Activated CD4-positive, CD25-positive, alpha-beta regulatory T cell treated with anti-CD3 and anti-CD28 coated beads, Interleukin-2, amount 50 U/mL, for 72 hours (primary cell): Measurements from ENCODE around the gene HOGA1.
"Not testable (repeated sequence)": the region's sequence is repeated elsewhere in the genome, so short reads cannot be mapped to it uniquely, and the experiment has no call there.

ENCODE experiments used
- DNase-seq: peaks from one replicate; pipeline ENCODE4 v3.0.0; 2021

Gene HOGA1

DNA sequence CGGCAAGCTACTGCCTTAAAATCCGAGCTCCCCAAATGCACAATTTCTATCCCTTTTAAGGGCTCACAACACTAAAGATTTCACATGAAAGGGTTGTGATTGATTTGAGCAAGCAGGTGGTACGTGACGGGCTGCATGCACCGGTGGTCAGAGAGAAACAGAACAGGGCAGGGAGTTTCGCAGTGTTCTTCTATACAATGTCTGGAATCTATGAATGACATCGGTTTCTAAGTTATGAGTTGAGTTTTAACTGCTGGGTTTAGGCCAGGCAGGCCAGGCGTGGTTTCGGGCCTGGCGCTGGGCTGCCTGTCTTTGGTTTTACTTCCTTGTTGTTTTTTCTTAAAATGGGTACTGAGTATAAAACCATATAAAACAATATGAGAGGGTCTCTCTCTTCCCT is 28.6 kb upstream of the HOGA1 start:
- DNase-seq: not testable (repeated sequence)

DNA sequence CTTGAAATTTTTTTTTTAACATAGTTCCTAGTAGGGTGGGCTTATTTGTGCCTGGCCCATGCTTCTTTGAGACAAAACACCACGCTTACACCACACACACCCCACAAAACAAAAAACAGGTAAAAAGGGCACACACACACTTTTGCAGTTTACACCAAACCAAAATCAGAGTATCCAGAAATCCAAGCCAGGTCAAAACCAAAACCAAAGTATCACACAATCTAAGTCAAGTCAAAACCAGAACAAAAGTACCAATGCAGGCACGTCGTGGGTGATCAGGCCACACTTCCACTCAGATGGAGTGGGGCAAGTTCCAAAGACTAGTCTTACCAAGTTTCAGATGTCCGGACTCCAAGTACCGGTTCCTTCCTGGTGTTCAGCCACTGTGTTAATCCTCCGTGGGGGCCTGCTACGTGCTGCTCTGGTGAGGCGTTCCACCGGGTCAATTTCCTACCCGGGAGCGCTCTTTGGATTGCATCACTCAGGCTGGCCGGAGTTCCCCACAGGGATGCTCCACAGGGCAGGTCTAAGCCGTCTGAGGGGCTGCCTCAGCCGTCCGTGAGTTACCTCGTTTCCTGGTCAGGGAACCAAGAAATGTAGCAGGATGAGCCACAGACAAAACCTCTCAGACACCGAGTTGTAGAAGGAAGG is 23.3 kb upstream of the HOGA1 start:
- DNase-seq: not testable (repeated sequence)

DNA sequence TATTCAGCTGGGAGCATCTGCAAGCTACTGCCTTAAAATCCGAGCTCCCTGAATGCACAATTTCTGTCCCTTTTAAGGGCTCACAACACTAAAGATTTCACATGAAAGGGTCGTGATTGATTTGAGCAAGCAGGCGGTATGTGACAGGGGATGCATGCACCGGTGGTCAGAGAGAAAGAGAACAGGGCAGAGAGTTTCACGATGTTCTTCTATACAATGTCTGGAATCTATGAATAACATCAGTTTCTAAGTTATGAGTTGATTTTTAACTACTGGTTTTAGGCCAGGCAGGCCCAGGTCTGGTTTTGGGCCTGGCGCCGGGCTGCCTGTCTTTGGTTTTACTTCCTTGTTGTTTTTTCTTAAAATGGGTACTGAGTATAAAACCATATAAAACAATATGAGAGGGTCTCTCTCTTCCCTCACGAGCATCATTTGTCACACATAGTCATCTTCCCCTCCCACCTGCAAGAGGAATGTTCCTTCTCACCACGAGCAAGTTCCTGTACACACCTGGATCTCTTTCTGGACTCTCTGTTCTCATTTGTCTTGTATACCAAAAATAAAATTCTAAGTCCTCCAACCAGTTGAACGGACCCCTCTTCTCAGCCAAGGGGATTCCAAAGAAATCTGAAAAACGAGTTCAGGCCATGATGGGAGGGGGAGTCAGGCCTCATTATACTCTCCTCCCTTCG is 22.7 kb upstream of the HOGA1 start:
- not testable (repeated sequence) for DNase-seq

DNA sequence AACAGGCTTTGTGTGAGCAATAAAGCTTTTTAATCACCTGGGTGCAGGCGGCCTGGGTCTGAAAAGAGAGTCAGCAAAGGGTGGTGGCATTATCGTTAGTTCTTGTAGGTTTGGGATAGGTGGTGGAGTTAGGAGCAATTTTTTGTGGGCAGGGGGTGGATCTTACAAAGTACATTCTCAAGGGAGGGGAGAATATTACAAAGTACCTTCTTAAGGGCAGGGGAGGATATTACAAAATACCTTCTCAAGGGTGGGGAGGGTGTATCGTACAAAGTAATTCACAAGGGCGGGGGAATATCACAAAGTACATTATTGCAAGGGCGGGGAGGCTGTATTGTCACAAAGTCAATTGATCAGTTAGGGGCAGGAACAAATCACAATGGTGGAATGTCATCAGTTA is 21.9 kb upstream of the HOGA1 start:
- not testable (repeated sequence) for DNase-seq

DNA sequence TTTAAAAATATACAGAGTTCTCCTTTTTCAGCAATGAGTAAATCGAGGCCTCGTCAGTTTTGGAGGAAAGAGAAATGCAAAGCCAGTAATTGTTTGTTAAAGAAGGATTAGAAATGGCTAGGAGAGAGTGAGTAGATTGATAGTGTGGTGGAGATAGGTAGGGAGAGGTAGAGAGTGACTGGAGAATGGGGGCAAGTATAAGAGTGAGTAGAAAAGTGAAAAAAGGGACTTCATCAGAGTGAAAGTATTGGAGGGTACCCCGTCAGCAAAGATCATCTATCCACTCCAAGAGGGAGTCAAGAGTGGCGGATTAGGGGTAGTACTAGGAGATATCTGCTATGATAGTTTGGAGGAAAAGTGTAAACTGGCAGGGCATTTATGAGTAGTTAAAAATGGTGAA is 20.9 kb upstream of the HOGA1 start:
- no peak for DNase-seq

DNA sequence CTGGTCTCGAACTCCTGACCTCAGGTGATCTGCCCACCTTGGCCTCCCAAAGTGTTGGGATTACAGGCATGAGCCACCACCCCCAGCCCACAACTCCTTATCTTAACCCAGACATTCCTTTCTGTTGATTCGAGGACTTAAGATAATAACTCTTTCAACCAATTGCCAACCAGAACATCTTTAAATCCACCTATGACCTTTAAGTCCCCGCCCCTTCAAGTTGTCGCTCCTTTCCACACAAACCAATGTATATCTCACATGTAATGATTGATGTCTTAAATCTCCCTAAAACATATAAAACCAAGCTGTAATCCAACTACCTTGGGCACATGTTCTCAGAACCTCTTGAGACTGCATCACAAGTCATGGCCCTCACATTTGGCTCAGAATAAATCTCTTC is 19.4 kb upstream of the HOGA1 start:
- no peak for DNase-seq

DNA sequence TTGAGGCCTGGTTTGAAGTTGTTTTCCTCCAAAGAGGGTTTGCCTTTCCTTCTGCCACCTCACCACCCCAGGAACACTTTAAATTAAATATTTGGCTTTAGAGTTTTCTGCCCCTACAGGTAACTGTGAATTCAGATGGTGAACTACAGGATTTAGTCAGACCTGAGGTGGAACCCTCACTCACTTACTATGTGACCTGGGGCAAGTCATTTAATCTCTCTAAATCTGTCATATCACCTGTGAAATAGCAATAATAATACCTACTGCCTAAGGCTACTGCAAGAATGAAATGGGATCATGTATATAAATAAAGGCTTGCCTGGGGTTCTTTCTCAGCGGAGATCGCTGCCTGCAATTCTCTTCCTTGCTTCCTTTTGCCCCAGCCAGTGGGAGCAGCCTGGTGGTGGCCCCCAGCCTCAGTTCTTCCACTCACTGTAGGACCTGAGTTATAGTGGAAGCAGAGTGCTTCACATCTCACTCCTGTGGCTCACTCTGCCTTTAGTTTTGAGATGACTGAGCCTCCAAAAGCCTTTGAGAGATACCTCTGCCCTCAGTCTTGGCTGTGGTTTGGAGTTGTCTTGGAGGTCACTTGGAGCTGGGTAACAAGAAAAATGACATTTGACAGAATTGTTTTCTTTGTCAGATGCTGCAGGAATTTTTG is 17.7 kb upstream of the HOGA1 start:
- no peak for DNase-seq

DNA sequence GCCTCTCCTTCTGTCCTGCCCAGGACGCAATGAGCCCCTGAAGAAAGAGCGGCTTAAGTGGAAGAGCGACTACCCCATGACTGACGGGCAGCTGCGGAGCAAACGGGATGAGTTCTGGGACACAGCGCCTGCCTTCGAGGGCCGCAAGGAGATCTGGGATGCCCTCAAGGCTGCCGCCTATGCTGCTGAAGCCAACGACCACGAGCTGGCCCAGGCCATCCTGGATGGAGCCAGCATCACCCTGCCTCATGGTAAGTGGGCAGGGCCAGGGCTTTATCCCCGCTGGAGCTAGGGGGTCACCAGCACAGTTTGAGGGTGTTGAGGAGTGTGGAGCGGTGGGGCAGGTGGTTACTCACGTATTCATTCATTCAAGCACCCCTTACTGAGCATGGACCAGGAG is 16.3 kb upstream of the HOGA1 start:
- DNase-seq: no peak

DNA sequence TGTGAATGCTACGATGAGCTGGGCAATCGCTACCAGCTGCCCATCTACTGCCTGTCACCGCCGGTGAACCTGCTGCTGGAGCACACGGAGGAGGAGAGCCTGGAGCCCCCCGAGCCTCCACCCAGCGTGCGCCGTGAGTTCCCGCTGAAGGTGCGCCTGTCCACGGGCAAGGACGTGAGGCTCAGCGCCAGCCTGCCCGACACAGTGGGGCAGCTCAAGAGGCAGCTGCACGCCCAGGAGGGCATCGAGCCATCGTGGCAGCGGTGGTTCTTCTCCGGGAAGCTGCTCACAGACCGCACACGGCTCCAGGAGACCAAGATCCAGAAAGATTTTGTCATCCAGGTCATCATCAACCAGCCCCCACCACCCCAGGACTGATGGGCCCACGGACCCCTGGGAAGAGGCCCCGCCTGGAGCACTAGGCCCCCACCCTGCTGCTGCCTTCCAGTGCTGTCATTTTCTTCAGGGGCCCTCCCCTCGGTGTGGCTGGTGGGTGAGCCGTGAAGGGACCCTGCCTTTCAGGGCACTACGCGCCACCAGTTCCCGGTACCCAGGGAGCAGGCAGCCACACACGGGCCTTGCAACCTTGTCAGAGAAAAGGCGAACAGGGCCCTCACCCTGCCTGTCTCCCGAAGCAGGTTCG is 13.9 kb upstream of the HOGA1 start:
- no peak for DNase-seq

DNA sequence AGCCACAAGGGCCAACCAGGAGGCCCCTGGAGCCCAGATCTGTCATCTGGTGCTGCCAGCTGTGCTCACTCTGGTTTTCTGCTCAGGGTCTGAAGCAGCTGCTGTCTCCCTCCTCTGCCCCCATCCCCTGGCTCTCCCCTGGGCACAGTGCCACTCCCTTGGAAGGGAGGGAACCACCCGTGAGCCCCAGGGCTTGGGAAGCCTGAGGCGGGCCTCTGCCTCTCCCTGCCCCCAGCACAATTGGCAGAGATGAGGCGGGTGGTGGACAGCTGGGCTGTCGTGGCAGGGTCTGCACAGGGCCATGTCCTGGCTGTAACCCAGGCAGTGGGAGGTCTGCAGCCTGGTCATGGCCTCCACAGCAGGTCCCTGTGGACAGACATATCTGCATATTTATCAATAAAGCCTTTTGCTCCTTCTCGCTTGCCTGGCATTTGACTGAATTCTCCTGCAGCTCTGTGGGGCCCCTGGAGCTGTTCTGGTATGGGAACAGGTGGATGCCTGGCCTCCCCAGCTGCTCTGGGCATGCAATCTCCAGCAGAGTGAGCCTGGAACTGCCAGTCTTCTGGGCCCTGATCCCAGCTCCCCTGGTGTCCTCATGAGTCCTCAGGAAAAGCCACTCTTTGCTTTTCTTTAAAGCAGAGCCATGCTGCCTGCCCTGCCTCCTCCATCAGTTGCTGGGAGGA is 13.3 kb upstream of the HOGA1 start:
- DNase-seq: no peak

DNA sequence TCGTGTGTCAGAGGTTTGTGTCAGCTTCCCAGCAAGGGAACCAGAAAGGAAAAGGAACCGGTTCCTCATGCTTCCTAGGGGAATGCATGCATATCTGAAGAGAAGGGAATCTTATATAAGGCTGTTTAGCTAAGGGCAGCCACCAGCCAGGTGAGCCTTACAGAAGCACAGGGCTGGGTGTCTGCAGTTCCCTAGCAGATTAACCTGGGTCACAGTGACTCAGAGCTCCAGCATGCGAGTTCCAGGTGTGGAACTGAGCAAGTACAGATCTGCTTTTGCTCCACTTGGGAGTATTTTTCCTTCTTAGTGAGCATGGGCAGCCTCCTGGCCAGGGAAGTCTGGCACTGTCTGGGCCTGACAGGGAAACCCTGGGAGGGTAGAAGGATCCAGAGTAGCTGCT is 12.6 kb upstream of the HOGA1 start:
- DNase-seq: no peak

DNA sequence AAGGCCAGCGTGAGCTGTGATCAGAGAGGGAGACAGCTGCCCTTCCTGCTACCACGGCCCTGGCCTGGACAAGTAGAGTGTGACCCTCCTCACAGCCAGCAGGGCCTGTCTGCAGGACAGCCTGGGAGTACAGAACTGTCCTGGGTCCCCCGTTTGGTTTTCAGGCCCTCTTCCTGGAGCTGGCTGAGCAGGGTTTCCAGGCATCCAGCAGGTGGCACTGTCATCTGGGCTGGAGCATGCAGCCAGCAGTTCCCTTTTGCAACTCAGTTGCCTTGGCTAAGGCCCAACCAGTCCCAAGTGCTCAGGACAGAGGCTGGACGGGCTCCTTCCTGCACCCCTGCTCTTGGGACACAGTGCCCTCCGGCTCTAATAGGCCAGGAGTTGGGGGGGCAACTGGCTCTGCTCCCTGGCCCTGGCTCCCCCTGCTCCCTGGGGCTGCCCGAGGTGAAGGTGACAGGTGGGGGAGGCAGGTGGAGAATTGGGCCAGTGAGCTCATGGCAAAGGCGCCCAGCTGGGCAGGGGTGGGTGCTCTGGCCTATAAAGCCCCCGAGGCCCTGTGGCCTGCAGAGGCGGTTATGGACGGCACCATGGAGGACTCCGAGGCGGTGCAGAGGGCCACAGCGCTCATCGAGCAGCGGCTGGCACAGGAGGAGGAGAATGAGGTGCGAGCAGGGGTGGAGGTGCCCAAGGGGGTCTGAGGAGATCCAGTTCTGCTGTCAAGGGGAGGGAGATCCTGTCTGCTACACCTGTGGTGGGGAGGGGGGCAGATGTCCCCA is 11.8 kb upstream of the HOGA1 start, which contains the start of gene ANKRD2:
Gene ANKRD2, plus strand, starts transcription at position 566 of the 776 bp plus-strand sequence. Its CDS starts 10 bp downstream, at position 576.
- DNase-seq: peak; percentile 46

DNA sequence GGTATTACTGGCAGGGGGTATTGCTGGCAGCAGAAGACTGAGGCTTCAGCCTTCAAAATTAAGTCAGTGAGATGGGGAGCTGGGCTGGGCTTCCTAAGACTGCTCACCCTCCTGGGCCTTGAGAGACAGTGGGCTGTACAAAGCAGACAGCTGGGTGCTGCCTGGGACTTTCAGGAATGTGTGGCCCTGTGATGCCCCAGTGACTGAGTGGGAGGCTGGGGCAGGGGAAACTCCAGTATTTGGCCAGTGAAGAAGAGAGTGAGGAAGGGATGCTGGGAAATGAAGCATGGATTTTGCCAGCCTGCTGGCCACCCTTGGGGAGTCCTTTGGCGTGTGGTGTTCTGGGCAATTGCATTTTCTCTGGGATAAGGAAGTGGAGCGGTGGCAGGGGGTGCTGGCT is 11.2 kb upstream of the HOGA1 start:
- no peak for DNase-seq

DNA sequence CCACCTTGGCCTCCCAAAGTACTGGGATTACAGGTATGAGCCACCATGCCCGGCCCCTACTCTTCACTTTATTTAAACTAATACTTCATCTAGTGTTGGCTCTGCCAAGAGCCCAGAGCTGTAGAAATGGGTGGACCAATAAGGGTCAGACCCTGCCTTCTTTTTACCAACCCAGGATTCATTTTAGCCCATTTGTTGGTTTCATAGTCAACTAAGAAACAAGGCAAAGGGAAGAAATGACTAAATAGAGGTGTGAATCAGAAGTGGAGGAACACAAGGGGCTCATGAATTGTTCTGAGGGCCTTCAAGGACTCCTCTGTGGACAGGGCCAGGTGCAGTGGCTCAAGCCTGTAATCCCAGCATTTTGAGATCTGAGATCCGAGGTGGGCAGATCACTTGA is 10.5 kb upstream of the HOGA1 start:
- no peak for DNase-seq

DNA sequence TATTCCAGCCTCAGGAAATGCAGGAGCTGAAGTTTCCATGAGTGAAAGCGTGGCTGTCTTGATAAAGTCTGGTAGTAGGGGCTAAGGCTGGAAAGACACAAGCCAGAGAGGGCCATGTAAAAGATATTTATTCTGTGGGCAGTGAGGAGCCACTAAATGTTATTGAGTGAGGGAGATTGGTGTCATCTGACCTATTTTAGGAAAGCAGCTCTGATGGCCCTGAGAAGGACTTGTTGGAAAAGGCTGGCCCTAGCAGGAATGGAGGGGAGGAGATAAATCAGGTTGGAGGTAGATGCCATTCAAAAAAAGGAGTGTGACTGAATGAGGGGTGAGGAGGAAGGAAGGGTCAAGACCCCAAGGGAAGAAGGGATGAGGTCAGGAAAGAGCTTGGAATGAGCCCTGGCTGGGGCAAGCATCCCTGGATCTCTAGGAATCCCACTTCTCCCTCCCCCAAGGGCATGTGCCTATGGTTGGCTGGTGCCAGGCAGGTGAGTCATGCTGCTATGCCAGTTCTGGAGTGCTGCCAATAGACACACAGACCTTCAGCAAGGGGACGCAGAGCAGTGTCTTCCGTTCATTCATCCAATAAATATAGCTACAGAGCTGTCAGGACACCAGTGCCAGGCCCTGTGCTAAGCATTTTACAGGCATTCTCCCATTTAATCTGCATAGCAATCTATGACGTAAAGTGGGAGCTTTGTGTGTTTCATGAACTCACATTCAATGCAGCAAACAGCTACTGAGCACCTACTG is 9.6 kb upstream of the HOGA1 start:
- no peak for DNase-seq

DNA sequence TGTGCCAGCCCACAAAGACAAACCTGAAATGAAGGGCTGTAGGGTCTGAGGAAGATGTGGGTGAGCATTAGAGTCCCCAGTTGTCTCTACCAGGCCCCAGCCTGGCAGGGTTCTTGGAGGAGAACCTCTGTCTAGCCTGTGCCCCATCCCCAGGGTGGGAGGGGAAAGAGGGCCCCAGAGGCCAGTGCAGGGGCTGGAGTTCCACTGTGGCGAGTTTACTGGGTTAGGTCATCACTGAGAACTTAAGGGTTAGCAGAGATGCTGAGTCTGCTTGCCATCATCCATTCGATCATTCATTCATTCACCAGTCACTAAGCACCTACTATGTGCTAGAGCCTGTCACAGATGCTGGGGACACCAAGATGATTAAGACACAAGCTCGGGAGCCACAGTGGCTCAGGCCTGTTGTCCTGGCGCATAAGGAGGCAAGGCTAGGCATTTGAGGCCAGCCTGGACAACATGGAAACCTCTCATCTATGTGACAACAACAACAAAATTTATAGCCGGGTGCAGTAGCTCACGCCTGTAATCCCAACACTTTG is 9.0 kb upstream of the HOGA1 start:
- DNase-seq: no peak

DNA sequence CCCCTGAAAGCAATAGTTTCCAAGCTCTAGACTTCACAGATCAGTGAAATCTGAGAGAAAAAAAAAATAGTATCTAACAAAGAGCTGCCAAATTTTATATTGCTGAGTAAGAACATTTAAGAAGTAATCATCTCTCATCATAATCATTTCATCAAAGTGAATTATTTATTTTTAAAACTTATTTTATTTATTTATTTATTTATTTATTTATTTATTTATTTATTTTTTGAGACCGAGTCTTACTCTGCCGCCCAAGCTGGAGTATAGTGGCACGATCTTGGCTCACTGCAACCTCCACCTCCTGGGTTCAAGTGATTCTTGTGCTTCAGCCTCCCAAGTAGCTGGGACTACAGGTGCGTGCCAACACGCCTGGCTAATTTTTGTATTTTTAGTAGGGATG is 7.7 kb upstream of the HOGA1 start:
- DNase-seq: not testable (repeated sequence)

DNA sequence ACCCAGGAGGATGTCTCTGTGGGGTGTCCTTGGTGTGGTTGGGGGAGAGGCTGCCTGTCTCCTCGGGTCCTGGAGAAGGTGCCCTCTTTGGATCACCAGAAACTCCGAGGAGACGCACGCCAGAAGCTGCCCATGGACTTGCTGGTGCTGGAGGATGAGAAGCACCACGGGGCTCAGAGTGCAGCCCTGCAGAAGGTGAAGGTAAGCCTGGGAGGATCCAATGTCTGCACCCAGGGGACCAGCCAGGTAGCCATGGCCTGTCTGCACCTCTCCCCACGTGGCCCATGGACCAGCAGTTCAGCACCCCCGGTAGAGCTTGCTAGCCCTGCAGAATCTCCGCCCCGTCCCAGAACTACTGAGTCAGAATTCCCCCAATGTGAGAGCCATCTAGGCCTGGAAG is 6.5 kb upstream of the HOGA1 start:
- no peak for DNase-seq

DNA sequence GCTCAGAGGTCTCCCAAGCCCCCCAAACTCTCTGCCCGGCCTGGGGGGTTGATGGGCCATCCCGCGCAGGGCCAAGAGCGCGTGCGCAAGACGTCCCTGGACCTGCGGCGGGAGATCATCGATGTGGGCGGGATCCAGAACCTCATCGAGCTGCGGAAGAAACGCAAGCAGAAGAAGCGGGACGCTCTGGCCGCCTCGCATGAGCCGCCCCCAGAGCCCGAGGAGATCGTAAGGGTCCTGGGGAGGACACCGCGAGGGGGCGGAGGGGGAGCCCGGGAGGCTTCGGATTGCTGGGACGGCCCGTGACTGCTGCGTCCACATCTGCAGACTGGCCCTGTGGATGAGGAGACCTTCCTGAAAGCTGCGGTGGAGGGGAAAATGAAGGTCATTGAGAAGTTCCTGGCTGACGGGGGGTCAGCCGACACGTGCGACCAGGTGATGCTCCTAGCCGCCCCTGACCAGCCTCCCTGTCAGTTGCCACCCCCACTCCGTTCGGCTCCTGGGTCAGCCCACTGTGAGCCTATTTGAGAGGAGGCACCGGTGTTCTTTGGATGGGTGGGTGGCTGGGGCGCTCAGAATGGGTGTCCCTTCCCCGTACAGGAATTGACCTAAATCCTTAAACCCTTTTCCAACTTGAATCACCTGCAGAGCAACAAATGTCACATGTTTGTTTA is 5.9 kb upstream of the HOGA1 start:
- no peak for DNase-seq
